ENCODE results near the gene ADGRE2.

Gene ADGRE2

GRCh38 chr19:14735915-14736314, 42.4 kb downstream of the ADGRE2 start:
- TF ChIP-seq, protein P1, sequence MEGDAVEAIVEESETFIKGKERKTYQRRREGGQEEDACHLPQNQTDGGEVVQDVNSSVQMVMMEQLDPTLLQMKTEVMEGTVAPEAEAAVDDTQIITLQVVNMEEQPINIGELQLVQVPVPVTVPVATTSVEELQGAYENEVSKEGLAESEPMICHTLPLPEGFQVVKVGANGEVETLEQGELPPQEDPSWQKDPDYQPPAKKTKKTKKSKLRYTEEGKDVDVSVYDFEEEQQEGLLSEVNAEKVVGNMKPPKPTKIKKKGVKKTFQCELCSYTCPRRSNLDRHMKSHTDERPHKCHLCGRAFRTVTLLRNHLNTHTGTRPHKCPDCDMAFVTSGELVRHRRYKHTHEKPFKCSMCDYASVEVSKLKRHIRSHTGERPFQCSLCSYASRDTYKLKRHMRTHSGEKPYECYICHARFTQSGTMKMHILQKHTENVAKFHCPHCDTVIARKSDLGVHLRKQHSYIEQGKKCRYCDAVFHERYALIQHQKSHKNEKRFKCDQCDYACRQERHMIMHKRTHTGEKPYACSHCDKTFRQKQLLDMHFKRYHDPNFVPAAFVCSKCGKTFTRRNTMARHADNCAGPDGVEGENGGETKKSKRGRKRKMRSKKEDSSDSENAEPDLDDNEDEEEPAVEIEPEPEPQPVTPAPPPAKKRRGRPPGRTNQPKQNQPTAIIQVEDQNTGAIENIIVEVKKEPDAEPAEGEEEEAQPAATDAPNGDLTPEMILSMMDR (IDR thresholded peaks at IDR 0.05; ENCODE audit: extremely low read depth, missing control alignments) = no peak
- no peak for DNase-seq (ENCODE audit: low spot score)

DNA sequence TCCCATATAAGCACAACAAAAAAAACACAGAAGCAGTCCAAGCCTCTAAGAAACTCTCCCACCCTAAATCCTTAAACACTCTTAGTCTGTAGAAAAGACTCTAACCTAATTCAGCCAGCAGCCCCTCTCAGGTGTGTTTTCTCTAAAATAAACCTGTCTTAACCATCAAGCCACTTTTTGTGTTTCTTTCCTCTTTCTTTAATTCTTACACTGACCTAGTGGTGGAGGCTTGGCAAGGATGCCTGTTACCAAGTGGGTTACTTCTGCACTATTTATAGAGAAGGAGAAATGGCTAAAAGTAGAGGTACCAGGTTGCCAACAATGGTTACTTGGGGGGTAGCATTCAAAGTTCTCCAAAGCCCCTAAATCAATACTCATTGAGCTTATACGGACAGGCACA, 44.8 kb downstream of the ADGRE2 start:
- no peak for DNase-seq (ENCODE audit: low spot score)
- TF ChIP-seq, protein P1 (IDR thresholded peaks at IDR 0.05; ENCODE audit: extremely low read depth, missing control alignments) = no peak

DNA sequence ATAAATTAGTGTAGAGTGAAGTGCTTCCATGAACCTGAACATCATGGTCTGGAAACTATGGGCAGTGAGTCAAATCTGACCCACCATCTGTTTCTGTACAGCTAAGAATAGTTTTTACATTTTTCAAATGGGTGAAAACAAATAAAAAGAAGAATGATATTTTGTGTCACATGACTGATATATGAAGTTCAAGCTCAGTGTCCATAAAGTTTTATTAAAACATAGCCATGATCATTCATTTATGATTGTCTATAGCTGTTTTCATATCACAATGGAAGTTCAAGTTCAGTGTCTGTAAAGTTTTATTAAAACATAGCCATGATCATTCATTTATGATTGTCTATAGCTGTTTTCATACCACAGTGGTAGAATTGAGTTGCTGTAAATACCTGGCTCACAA, 45.9 kb downstream of the ADGRE2 start:
- TF ChIP-seq, protein P1 (IDR thresholded peaks at IDR 0.05; ENCODE audit: extremely low read depth, missing control alignments) = no peak
- DNase-seq (ENCODE audit: low spot score) = no peak

DNA sequence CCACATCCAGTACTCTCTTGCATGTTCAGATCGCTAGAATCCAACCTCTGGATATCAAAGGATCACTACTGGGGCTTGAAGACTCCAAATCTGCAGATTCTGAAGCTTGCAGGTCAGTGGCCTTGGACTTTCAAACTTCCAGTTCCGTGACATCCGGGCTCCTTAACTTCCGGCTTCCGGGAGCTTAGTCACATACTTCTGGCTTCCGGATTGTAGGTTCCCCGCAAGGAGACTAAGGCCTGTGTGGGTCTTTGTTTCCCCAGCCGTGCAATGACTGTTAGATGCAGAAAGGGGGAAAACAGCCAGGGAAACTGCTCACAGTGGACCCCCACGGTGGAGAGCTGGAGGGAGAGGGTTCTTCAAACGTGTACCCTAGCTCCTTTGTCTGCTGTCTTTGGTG, 47.2 kb downstream of the ADGRE2 start:
- DNase-seq (ENCODE audit: low spot score) = no peak
- TF ChIP-seq, protein P1 (IDR thresholded peaks at IDR 0.05; ENCODE audit: extremely low read depth, missing control alignments) = no peak

DNA sequence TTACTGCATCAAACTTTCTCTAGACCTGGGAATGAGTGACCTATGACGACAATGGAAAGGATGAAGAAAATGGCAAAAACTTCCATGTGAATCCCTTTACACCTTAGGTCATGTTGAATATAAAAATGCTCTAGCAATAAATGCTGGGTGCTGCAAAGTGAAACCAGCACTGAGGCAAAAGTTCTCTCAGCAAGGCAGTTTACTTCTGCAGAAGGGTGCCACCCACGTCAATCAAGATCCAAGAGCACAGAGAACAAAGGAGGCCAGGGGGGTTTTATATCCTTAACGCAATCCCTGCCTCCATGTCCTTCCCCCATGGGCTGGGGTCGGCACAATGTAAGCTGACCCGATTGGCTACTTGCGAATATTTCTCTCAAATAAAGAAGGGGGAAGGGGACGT, 49.8 kb downstream of the ADGRE2 start:
- no peak for DNase-seq (ENCODE audit: low spot score)
- TF ChIP-seq, protein P1 (IDR thresholded peaks at IDR 0.05; ENCODE audit: extremely low read depth, missing control alignments) = no peak

DNA sequence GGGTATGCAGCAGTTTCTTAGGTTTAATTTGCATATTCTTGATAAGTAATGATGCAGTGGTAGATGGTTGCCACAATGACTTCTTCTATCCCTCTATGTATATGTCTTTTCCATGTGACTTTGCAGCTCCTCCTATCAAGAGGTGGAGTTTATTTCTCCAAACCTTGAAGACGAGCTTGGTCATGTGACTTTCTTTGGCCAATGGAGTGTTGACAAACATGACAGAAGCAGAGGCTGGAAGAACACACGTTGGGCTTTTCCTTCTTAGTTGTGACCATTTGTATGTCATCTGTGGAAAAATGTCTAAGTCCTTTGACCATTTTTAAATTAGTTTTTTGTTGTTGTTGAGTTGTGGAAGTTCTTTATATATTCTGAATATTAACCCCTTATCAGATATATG, 56.2 kb downstream of the ADGRE2 start:
- TF ChIP-seq, protein P1 (IDR thresholded peaks at IDR 0.05; ENCODE audit: extremely low read depth, missing control alignments) = no peak
- no peak for DNase-seq (ENCODE audit: low spot score)

GRCh38 chr19:14719162-14719561, 59.2 kb downstream of the ADGRE2 start:
- TF ChIP-seq, protein P1 (IDR thresholded peaks at IDR 0.05; ENCODE audit: extremely low read depth, missing control alignments) = no peak

More at GRCh38 chr19:14719162-14719561, 59.2 kb downstream of the ADGRE2 start:
- DNase-seq (ENCODE audit: low spot score) = no peak

All from GM20000 (cell line).